GM19193 (cell line): Measurements from ENCODE around the gene DCP2.

Experiments
- POLR2A ChIP-seq: IDR thresholded peaks from 4 replicates; pipeline ENCODE4 v1.6.1; 2011; ENCODE audit not compliant: insufficient read depth, insufficient read length; ENCODE audit errors: extremely low read depth

The DCP2 gene

GRCh38 chr5:112976432-112977309 is at the start of gene DCP2:
DCP2 (plus strand) TSS chr5:112976798; CDS start chr5:112976934, 136 bp downstream.
- TF ChIP-seq POLR2A = peak; percentile 95

- no peak for TF ChIP-seq POLR2A
These were observed 47.1 kb upstream of the DCP2 start for GRCh38 chr5:112929336-112930081.

- TF ChIP-seq POLR2A = no peak
These were observed 46.6 kb upstream of the DCP2 start for GRCh38 chr5:112930082-112930344.

GRCh38 chr5:112931473-112931872 is 45.1 kb upstream of the DCP2 start:
- no peak for TF ChIP-seq POLR2A

- no peak for TF ChIP-seq POLR2A
These were observed 43.5 kb upstream of the DCP2 start for GRCh38 chr5:112933105-112933504.

- TF ChIP-seq POLR2A = no peak
These were observed 42.8 kb upstream of the DCP2 start for GRCh38 chr5:112933651-112934365.

GRCh38 chr5:112934366-112934663 is 42.3 kb upstream of the DCP2 start:
- TF ChIP-seq POLR2A = no peak

- TF ChIP-seq POLR2A = no peak
These were observed 40.9 kb upstream of the DCP2 start for GRCh38 chr5:112935675-112936074.

- no peak for TF ChIP-seq POLR2A
These were observed 38.3 kb upstream of the DCP2 start for GRCh38 chr5:112938286-112938685.

- no peak for TF ChIP-seq POLR2A
These were observed 35.9 kb upstream of the DCP2 start for GRCh38 chr5:112940670-112941069.

- no peak for TF ChIP-seq POLR2A
These were observed 28.1 kb upstream of the DCP2 start for GRCh38 chr5:112948458-112948857.

GRCh38 chr5:112951124-112951702 is 25.4 kb upstream of the DCP2 start:
- no peak for TF ChIP-seq POLR2A

- no peak for TF ChIP-seq POLR2A
These were observed 20.0 kb upstream of the DCP2 start for GRCh38 chr5:112956606-112957005.

GRCh38 chr5:112957036-112957808 is 19.4 kb upstream of the DCP2 start:
- TF ChIP-seq POLR2A = no peak
